HUES48 (cell line): ENCODE measurements around the gene CEP128.

Experiments
- H3K27ac ChIP-seq: one replicate; pipeline ENCODE4 v1.7.0; 2013; ENCODE audit warnings: low read depth, low read length, inconsistent platforms
- H3K27me3 ChIP-seq: 2 replicates; pipeline ENCODE4 v1.6.1; 2013; ENCODE audit warnings: mild to moderate bottlenecking, low read length; ENCODE audit not compliant: control insufficient read depth, insufficient read depth
- H3K36me3 ChIP-seq: 2 replicates; pipeline ENCODE4 v1.6.1; 2013; ENCODE audit warnings: low read length; ENCODE audit not compliant: control insufficient read depth, insufficient read depth
- H3K4me1 ChIP-seq: 2 replicates; pipeline ENCODE4 v1.6.1; 2013; ENCODE audit warnings: mild to moderate bottlenecking, low read length; ENCODE audit not compliant: control insufficient read depth, insufficient read depth
- H3K4me3 ChIP-seq: 2 replicates; pipeline ENCODE4 v1.5.1; 2013; ENCODE audit warnings: mild to moderate bottlenecking, low read depth, low read length
- H3K9ac ChIP-seq: 2 replicates; pipeline ENCODE4 v1.6.1; 2013; ENCODE audit warnings: mild to moderate bottlenecking, low read depth, low read length, moderate library complexity
- H3K9me3 ChIP-seq: 2 replicates; pipeline ENCODE4 v1.6.1; 2013; ENCODE audit warnings: low read length; ENCODE audit not compliant: control insufficient read depth, insufficient read depth

The CEP128 gene

DNA sequence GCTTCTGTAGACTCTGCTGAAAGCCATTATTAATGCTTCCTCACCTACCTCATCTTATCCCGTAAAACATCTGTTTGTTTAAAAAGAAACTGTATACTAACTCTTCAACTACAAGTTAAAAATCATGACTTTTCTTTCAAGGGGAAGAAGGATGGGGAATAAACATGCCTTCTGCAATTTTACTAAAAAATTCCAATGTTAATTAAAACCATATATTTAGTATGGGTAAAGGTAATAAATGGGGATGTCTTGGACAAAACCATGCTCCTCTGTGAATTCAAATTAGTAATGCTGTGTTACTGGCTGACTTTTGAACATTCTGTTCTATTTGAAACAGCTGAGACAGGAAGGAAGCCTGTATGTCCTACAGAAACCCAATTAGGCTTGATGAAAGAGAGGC is 419.1 kb downstream of the CEP128 start:
- Histone ChIP-seq H3K4me3 (no peak overlapping the region), H3K27ac (no peak overlapping the region), H3K36me3 (no peaks in the 10 kb centered on the region), H3K4me1 (no peaks in the 10 kb centered on the region), H3K27me3 (no peaks in the 10 kb centered on the region), H3K9ac (no peak overlapping the region), H3K9me3 (no peaks in the 10 kb centered on the region)

DNA sequence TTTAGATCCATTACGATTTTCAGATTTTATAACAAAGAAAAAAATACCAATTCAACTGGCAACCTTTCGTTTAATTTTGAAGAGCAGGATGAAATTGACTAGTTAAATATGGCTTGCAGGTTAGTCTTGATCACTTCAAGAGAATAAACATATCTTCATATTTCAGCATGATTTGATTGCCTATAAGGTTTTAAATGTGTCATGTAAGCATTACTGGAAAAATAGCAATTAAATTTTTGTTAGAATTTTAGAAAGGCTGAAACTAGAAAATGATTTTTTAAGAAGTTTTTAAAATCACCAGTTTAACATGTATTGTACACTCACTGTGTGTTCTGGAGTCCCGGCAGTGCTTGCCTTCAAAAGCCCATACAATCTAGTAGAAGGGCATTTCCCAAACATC is 420.1 kb downstream of the CEP128 start:
- H3K9me3 ChIP-seq = no peaks in the 10 kb centered on the region

DNA sequence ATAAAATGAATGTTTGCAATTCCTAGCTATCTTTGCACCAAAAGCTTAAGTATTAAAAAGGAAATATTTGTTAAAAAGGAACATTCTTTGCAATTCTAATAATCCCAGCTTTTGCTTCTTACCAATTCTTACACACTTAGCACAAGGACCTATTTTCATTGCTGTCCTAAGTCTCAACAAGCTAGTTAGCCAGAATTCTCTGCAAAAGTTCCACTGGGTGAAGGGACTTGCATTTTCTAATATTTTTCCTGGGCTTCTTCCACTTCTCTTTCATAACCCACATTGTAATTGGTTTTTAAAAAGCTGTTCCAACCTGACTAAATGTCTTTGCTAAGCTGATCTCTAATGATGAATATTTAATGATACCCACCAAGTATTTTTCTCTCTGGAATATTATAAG is 422.5 kb downstream of the CEP128 start:
- no peak overlapping the region for H3K27ac ChIP-seq
- H3K4me1 ChIP-seq = no peaks in the 10 kb centered on the region
- H3K27me3 ChIP-seq = no peaks in the 10 kb centered on the region
- no peaks in the 10 kb centered on the region for H3K9me3 ChIP-seq
- H3K9ac ChIP-seq = no peak overlapping the region
- H3K4me3 ChIP-seq = no peak overlapping the region
- no peaks in the 10 kb centered on the region for H3K36me3 ChIP-seq

More for the DNA sequence above, 420.1 kb downstream of the CEP128 start:
- Histone ChIP-seq H3K9ac (no peak overlapping the region), H3K36me3 (no peaks in the 10 kb centered on the region), H3K27me3 (no peaks in the 10 kb centered on the region), H3K4me1 (no peaks in the 10 kb centered on the region), H3K27ac (no peak overlapping the region), H3K4me3 (no peak overlapping the region)

DNA sequence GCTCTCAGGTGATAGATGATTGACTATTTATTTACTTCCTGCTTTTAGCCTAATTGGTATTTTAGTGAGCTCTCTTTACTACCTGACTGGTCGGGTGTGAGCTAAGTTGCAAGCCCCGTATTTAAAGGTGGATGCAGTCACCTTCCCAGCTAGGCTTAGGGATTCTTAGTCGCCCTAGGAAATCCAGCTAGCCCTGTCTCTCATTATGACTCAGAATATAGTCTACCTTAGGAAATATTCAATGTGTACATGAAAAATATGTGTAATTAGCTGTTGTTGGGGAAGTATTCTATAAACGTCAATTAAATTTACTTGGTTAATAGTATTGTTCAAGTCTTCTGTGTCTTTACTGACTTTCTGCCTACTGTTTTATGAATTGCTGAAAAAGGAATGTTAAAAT is 423.4 kb downstream of the CEP128 start:
- no peak overlapping the region for H3K9ac ChIP-seq
- no peaks in the 10 kb centered on the region for H3K4me1 ChIP-seq
- no peak overlapping the region for H3K27ac ChIP-seq
- no peaks in the 10 kb centered on the region for H3K36me3 ChIP-seq
- H3K4me3 ChIP-seq = no peak overlapping the region
- H3K9me3 ChIP-seq = no peaks in the 10 kb centered on the region
- H3K27me3 ChIP-seq = no peaks in the 10 kb centered on the region

DNA sequence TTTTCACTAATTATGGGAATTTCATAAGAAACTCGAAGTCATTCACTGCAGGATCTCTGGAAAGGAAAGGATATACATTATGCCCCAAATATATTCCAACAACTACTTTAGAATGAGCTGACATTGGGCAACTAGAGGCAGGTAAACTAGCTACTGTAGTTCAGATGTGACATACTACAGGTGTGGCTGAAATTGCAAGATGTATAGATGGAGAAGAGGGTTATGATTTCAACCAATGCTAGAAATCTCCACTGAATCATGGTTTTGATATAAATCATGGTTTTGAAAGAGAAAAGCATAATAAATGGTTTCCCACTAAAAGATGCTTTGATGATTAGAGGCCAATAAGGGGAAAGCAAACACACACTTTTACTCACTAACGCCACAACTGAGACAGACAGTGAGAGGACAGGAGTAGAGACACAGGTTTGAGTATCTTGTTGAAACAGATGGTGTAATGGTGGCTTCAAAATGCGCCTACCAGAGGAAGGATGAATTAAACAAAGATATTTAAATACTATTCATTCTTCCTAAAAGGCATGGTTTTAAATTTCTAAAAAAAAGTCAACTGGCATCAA is 434.2 kb downstream of the CEP128 start:
- H3K27me3 ChIP-seq = no peaks in the 10 kb centered on the region

DNA sequence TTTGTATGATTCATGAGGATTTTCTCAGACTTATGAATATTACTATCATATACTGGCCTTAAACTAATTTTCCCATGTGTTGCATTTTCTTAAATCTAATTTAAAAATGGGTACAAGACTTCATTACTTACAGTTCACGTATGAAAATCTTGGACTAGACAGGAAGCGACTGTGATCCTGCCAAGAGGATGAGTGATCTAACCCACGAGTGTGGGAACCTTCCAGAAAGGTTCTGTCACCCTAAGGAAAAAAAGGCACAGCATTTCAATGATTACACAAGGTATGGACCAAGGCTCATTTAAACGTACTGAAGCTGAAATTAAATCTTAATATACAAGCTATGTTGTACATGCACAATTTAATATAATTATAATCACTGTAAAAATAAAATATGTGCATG is 436.8 kb downstream of the CEP128 start:
- Histone ChIP-seq H3K9me3 (no peaks in the 10 kb centered on the region), H3K36me3 (no peaks in the 10 kb centered on the region), H3K4me1 (no peaks in the 10 kb centered on the region), H3K9ac (no peak overlapping the region), H3K27me3 (no peaks in the 10 kb centered on the region), H3K27ac (no peak overlapping the region), H3K4me3 (no peak overlapping the region)

More for the DNA sequence above, 434.2 kb downstream of the CEP128 start:
- Histone ChIP-seq H3K9ac (no peak overlapping the region), H3K36me3 (no peaks in the 10 kb centered on the region), H3K27ac (no peak overlapping the region), H3K4me1 (no peaks in the 10 kb centered on the region), H3K9me3 (no peaks in the 10 kb centered on the region), H3K4me3 (no peak overlapping the region)

DNA sequence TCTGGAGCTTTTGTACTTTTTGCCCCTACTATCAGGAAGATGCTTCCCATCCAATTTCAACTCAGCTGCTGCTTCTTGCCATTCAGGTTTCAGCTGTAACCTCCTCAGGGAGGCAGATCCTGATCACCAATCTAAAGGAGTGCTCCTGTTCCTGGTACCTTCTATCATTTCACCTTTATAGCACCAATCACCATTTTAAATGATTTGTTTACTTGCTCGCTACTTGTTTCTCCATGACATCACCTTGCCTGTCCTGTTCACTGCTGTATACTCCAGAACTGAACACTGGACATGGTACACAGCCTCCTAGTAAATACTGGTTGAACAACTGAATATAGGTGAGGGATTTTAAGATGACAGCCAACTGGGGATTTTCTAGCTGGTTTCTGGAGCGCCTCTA is 443.0 kb downstream of the CEP128 start:
- H3K36me3 ChIP-seq = no peaks in the 10 kb centered on the region
- H3K4me1 ChIP-seq = no peaks in the 10 kb centered on the region
- no peak overlapping the region for H3K4me3 ChIP-seq
- H3K27me3 ChIP-seq = no peaks in the 10 kb centered on the region
- H3K27ac ChIP-seq = no peak overlapping the region
- no peak overlapping the region for H3K9ac ChIP-seq
- no peaks in the 10 kb centered on the region for H3K9me3 ChIP-seq

DNA sequence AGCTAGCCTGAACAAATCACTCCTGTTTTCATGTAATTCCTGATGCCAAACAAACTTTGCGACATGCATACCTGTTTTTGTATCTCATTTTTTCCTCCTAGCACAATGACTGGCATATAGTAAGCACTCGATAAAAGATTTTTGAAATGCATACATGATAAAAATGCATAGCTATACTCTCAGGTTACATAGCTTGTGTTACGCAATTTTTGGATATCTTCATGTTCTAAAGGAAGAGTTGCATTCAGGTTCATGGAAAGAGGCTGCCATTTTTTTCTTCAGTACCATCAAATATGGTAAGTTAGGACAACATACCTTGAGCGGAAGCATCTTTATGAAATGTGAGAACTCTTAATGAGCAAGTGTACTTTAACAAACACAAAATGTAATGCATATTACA is 445.4 kb downstream of the CEP128 start:
- H3K9me3 ChIP-seq = no peaks in the 10 kb centered on the region
- no peak overlapping the region for H3K4me3 ChIP-seq
- H3K27ac ChIP-seq = no peak overlapping the region
- H3K27me3 ChIP-seq = no peaks in the 10 kb centered on the region
- no peaks in the 10 kb centered on the region for H3K4me1 ChIP-seq
- no peaks in the 10 kb centered on the region for H3K36me3 ChIP-seq
- no peak overlapping the region for H3K9ac ChIP-seq

DNA sequence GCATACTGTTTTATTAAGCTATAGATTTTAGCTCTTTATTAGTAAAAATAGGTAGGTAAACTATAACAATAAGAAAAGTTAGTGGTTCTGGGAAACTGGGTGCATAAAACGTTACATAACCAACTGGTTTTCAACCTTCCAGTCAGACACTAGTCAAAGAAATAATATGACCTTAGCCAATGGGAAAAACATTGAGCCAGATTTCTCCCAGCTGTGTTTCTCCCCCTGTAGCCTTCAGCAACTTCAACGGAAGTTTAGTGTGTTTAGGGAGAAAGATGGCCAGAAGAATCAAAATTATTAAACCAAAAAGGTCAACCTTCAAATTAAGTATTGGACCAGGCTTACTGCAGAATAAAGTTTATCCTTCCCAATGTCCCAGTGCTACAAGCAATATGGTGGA is 446.8 kb downstream of the CEP128 start:
- no peak overlapping the region for H3K9ac ChIP-seq
- no peak overlapping the region for H3K4me3 ChIP-seq
- H3K27ac ChIP-seq = no peak overlapping the region
- no peaks in the 10 kb centered on the region for H3K36me3 ChIP-seq
- H3K27me3 ChIP-seq = no peaks in the 10 kb centered on the region
- no peaks in the 10 kb centered on the region for H3K9me3 ChIP-seq
- peaks cover 3% of the 10 kb centered on the region; the same call in 1 of the 2 replicates for H3K4me1 ChIP-seq

DNA sequence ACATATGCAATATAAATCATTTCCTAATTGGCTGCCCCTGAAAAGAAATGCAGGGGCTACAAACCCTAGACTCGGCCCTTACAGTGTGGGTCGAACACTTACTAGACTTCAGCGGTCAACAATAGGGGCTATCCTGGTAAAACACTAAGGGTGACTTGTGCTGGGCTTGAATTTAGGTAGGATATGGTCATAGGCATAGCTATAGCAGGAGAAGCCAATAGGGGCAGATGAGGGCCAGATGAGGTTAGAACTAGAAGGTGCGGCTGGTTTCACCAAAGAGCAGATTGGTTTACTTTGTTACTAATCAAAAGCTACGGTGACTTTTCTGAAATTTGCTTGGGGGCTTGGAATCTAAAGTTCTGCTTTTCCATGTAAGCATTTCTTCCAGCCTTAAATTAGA is 447.9 kb downstream of the CEP128 start:
- Histone ChIP-seq H3K4me1 (peaks cover 3% of the 10 kb centered on the region; the same call in 1 of the 2 replicates), H3K36me3 (no peaks in the 10 kb centered on the region), H3K9me3 (no peaks in the 10 kb centered on the region), H3K27ac (no peak overlapping the region), H3K9ac (no peak overlapping the region), H3K27me3 (no peaks in the 10 kb centered on the region), H3K4me3 (no peak overlapping the region)

DNA sequence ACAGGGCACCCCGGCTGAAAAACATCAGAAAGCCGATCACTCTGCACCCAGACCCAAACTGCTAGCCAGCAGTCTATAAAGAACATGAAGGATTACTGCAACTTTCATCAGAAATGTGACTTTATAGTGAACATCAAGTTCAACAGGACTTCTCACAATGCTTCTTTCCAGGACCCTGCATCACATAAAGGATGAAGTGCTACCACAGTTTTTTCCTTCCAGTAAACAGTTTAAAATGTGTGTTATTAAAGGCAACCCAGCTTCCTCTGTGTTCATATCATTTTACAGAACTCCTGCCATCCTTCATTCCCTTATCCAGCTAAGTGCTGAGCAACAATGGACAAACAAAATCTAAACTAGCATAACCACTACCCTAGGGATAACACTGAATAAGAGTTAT is 449.9 kb downstream of the CEP128 start:
- no peak overlapping the region for H3K27ac ChIP-seq

DNA sequence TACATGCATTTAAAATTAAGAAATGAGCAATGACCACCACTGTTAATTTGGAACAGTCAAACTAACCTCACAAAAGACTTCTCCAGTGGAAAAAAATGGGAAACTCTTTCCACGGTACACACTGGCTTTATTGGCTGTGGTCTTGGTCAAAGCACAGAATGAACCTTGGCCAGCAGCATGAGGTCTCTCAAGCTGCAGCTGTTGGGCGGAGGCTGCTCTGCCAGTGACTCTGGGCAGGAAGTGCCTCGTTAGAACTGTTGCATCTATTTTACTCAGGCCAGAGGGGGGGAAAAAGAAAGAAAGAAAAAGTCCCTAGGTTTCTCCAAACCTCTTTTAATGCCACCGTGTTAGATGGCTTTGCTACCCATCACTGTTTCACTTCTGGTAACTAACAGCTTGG is 450.4 kb downstream of the CEP128 start:
- Histone ChIP-seq H3K9ac (no peak overlapping the region), H3K27me3 (no peaks in the 10 kb centered on the region)

More for the DNA sequence above, 449.9 kb downstream of the CEP128 start:
- H3K9ac ChIP-seq = no peak overlapping the region
- no peaks in the 10 kb centered on the region for H3K9me3 ChIP-seq
- no peaks in the 10 kb centered on the region for H3K27me3 ChIP-seq
- no peaks in the 10 kb centered on the region for H3K36me3 ChIP-seq
- no peak overlapping the region for H3K4me3 ChIP-seq
- peaks cover 3% of the 10 kb centered on the region; the same call in 1 of the 2 replicates for H3K4me1 ChIP-seq

More for the DNA sequence above, 450.4 kb downstream of the CEP128 start:
- Histone ChIP-seq H3K4me3 (no peak overlapping the region), H3K27ac (no peak overlapping the region), H3K36me3 (no peaks in the 10 kb centered on the region), H3K4me1 (peaks cover 3% of the 10 kb centered on the region; the same call in 1 of the 2 replicates), H3K9me3 (no peaks in the 10 kb centered on the region)
